Activated naive CD4-positive, alpha-beta T cell treated with anti-CD3 and anti-CD28 coated beads, Interleukin-2, amount 50 U/mL, for 72 hours (primary cell): ENCODE data around the gene PCDHGA6. TPM values are rescaled to one million over a fixed set of nuclear protein-coding genes. Genes with fewer than 3 reads are reported as not detected.
"Not testable (repeated sequence)": the region's sequence is repeated elsewhere in the genome, so short reads cannot be mapped to it uniquely, and the experiment has no call there.

ENCODE experiments used
- ATAC-seq, 2 donors: fragments of 150-1000 bp; cut with Tn5 transposase; 2 replicates each; pipeline ENCODE4 v1.10.0; 2021; ENCODE audit warnings: mild to moderate bottlenecking in 2 of 2, moderate library complexity in 2 of 2
- DNase-seq, 2 donors: peaks; one replicate each; pipeline ENCODE4 v3.0.0; 2021 to 2022; ENCODE audit warnings: low spot score in 2 of 2
- H3K27ac Mint-ChIP-seq, 2 donors: one replicate each; pipeline ENCODE4 v1.8.0; 2022; ENCODE audit warnings: mild to moderate bottlenecking in 2 of 2, mixed read lengths in 2 of 2
- H3K36me3 Mint-ChIP-seq, 2 donors: one replicate each; pipeline ENCODE4 v1.8.0; 2022; ENCODE audit warnings: mixed read lengths in 2 of 2
- H3K9me3 Mint-ChIP-seq, 2 donors: one replicate each; pipeline ENCODE4 v1.8.0; 2022; ENCODE audit warnings: mixed read lengths in 2 of 2
- total RNA-seq, 2 donors: library from RNA; stranded (reverse); gene quantifications; one replicate each; pipeline ENCODE4 v1.2.3, GENCODE V29; 2022

The PCDHGA6 gene
- total RNA-seq, 2 donors from 2014 or later = 0.08 to 0.09 TPM

- DNase-seq = no peak
- ATAC-seq = no peak
- H3K27ac Mint-ChIP-seq = peak within 1 kb of the TSS in 1 of 2 donors; percentile 44
- H3K9me3 Mint-ChIP-seq = peaks cover 4% of the 10 kb centered on the region in 2 donors
- H3K36me3 Mint-ChIP-seq = peaks cover 30 to 31% of the 10 kb centered on the region in 2 donors
Observed at GRCh38 chr5:141382469-141383294, 9.0 kb downstream of the PCDHGA6 start, which contains the start of gene PCDHGA7. PCDHGA7 (plus strand) TSS chr5:141382742; CDS start chr5:141382900, 158 bp downstream.

GRCh38 chr5:141383345-141383744, 9.7 kb downstream of the PCDHGA6 start:
- peaks cover 4 to 6% of the 10 kb centered on the region in 2 donors for H3K9me3 Mint-ChIP-seq
- no peak overlapping the region for H3K27ac Mint-ChIP-seq
- peaks cover 33% of the 10 kb centered on the region in 2 donors for H3K36me3 Mint-ChIP-seq
- no peak for ATAC-seq
- no peak for DNase-seq

- H3K36me3 Mint-ChIP-seq = peaks cover 44 to 46% of the 10 kb centered on the region in 2 donors
- no peak for ATAC-seq
- no peak for DNase-seq
- no peak overlapping the region for H3K27ac Mint-ChIP-seq
- peaks cover 12 to 14% of the 10 kb centered on the region in 2 donors for H3K9me3 Mint-ChIP-seq
Observed at GRCh38 chr5:141384471-141385267, 11.0 kb downstream of the PCDHGA6 start.

GRCh38 chr5:141387557-141388311, 14.0 kb downstream of the PCDHGA6 start, which contains the start of gene PCDHGB4:
PCDHGB4 (plus strand) TSS chr5:141387698; CDS start chr5:141387885, 187 bp downstream.
- DNase-seq, H3K27ac Mint-ChIP-seq: not testable (repeated sequence)
- H3K9me3 Mint-ChIP-seq = peaks cover 19 to 25% of the 10 kb centered on the region in 2 donors
- H3K36me3 Mint-ChIP-seq = peaks cover 51 to 53% of the 10 kb centered on the region in 2 donors
- peak; percentile 68 to 75 for ATAC-seq

- Mint-ChIP-seq H3K27ac (no peak overlapping the region), H3K9me3 (peaks cover 15 to 23% of the 10 kb centered on the region in 2 donors), H3K36me3 (peaks cover 49 to 53% of the 10 kb centered on the region in 2 donors)
- no peak for ATAC-seq
- no peak for DNase-seq
Observed at GRCh38 chr5:141388661-141389060, 15.0 kb downstream of the PCDHGA6 start.

- peaks cover 21 to 27% of the 10 kb centered on the region in 2 donors for H3K9me3 Mint-ChIP-seq
- ATAC-seq (no peak), DNase-seq (no peak)
- peaks cover 50 to 56% of the 10 kb centered on the region in 2 donors for H3K36me3 Mint-ChIP-seq
- H3K27ac Mint-ChIP-seq = peak overlapping the region in 1 of 2 donors; percentile 44
Observed at GRCh38 chr5:141389153-141390042, 15.7 kb downstream of the PCDHGA6 start.

GRCh38 chr5:141392429-141393198, 18.9 kb downstream of the PCDHGA6 start, which contains the start of gene PCDHGA8:
PCDHGA8 (plus strand) TSS chr5:141392633; CDS start chr5:141392814, 181 bp downstream.
- Mint-ChIP-seq H3K36me3 (peaks cover 46 to 51% of the 10 kb centered on the region in 2 donors), H3K27ac (no peak within 1 kb of the TSS), H3K9me3 (peaks cover 21 to 27% of the 10 kb centered on the region in 2 donors)
- no peak for ATAC-seq
- no peak for DNase-seq

GRCh38 chr5:141393267-141393666, 19.6 kb downstream of the PCDHGA6 start:
- Mint-ChIP-seq H3K36me3 (peaks cover 45 to 48% of the 10 kb centered on the region in 2 donors), H3K27ac (no peak overlapping the region), H3K9me3 (peaks cover 20 to 27% of the 10 kb centered on the region in 2 donors)
- no peak for DNase-seq
- no peak for ATAC-seq

GRCh38 chr5:141394401-141395187, 20.9 kb downstream of the PCDHGA6 start:
- not testable (repeated sequence) for ATAC-seq, DNase-seq
- peaks cover 11 to 20% of the 10 kb centered on the region in 2 donors for H3K9me3 Mint-ChIP-seq
- H3K27ac Mint-ChIP-seq = peak overlapping the region in 1 of 2 donors; percentile 5
- H3K36me3 Mint-ChIP-seq = peaks cover 41 to 46% of the 10 kb centered on the region in 2 donors

- not testable (repeated sequence) for DNase-seq, H3K27ac Mint-ChIP-seq
- peaks cover 40 to 49% of the 10 kb centered on the region in 2 donors for H3K36me3 Mint-ChIP-seq
- ATAC-seq = peak; percentile 71 to 82
- H3K9me3 Mint-ChIP-seq = peaks cover 10 to 12% of the 10 kb centered on the region in 2 donors
Observed at GRCh38 chr5:141397756-141398551, 24.3 kb downstream of the PCDHGA6 start, which contains the start of gene PCDHGB5. PCDHGB5 (plus strand) TSS chr5:141397947; CDS start chr5:141398128, 181 bp downstream.

GRCh38 chr5:141398608-141399007, 24.9 kb downstream of the PCDHGA6 start:
- H3K27ac Mint-ChIP-seq = no peak overlapping the region
- H3K9me3 Mint-ChIP-seq = peaks cover 10 to 12% of the 10 kb centered on the region in 2 donors
- H3K36me3 Mint-ChIP-seq = peaks cover 38 to 47% of the 10 kb centered on the region in 2 donors
- ATAC-seq (no peak), DNase-seq (no peak)

- Mint-ChIP-seq H3K36me3 (peaks cover 38 to 49% of the 10 kb centered on the region in 2 donors), H3K27ac (peak overlapping the region in 1 of 2 donors; percentile 47), H3K9me3 (peaks cover 8 to 10% of the 10 kb centered on the region in 2 donors)
- ATAC-seq (no peak), DNase-seq (no peak)
Observed at GRCh38 chr5:141399555-141400258, 26.0 kb downstream of the PCDHGA6 start.
